Ishikawa (cell line): Measurements from ENCODE around the gene MAGI2.

Experiments
- CEBPB ChIP-seq: IDR thresholded peaks from 2 replicates; pipeline ENCODE4 v1.6.1; 2012
- CREB1 ChIP-seq: IDR thresholded peaks from 2 replicates; pipeline ENCODE4 v1.6.1; 2012; ENCODE audit warnings: low read depth
- EGR1 ChIP-seq: IDR thresholded peaks from 2 replicates; pipeline ENCODE4 v1.6.1; 2012
- EP300 ChIP-seq: IDR thresholded peaks from 2 replicates; pipeline ENCODE4 v1.6.1; 2012; ENCODE audit warnings: borderline replicate concordance
- FOXM1 ChIP-seq: IDR thresholded peaks from 2 replicates; pipeline ENCODE4 v1.6.1; 2012; ENCODE audit warnings: low read depth, borderline replicate concordance
- MAX ChIP-seq: IDR thresholded peaks from 2 replicates; pipeline ENCODE4 v1.6.1; 2012
- NFIC ChIP-seq: IDR thresholded peaks from 2 replicates; pipeline ENCODE4 v1.6.1; 2012
- RAD21 ChIP-seq: IDR thresholded peaks from 2 replicates; pipeline ENCODE4 v1.6.1; 2012; ENCODE audit warnings: low read depth
- REST ChIP-seq: IDR thresholded peaks from 2 replicates; pipeline ENCODE4 v1.6.1; 2012; ENCODE audit warnings: low read depth, mild to moderate bottlenecking
- TAF1 ChIP-seq: IDR thresholded peaks from 2 replicates; pipeline ENCODE4 v1.6.1; 2012; ENCODE audit warnings: low read depth, mild to moderate bottlenecking
- TCF12 ChIP-seq: IDR thresholded peaks from 2 replicates; pipeline ENCODE4 v1.6.1; 2012; ENCODE audit warnings: low read depth
- TEAD4 ChIP-seq: IDR thresholded peaks from 2 replicates; pipeline ENCODE4 v1.6.1; 2012
- USF1 ChIP-seq: IDR thresholded peaks from 2 replicates; pipeline ENCODE4 v1.6.1; 2012
- YY1 ChIP-seq: IDR thresholded peaks from 2 replicates; pipeline ENCODE4 v1.6.1; 2012; ENCODE audit warnings: low read depth
- ZBTB7A ChIP-seq: IDR thresholded peaks from 2 replicates; pipeline ENCODE4 v1.6.1; 2012; ENCODE audit warnings: low read depth

MAGI2 gene

GRCh38 chr7:78760620-78761355 is 692.7 kb downstream of the MAGI2 start:
- TF ChIP-seq MAX (no peak), TEAD4 (no peak), USF1 (no peak), CREB1 (no peak), TAF1 (no peak), CEBPB (no peak), RAD21 (no peak), REST (no peak), EP300 (no peak), ZBTB7A (no peak), NFIC (no peak), YY1 (no peak), EGR1 (no peak), FOXM1 (no peak), TCF12 (no peak)

- TF ChIP-seq USF1 (no peak), EGR1 (no peak), FOXM1 (no peak), REST (no peak), CEBPB (no peak), TEAD4 (no peak)
Measured at GRCh38 chr7:78752554-78752953, 700.9 kb downstream of the MAGI2 start.

- TF ChIP-seq REST = no peak
- no peak for TF ChIP-seq FOXM1
- TF ChIP-seq USF1 = no peak
- TF ChIP-seq NFIC = no peak
- TF ChIP-seq TCF12 = no peak
- no peak for TF ChIP-seq MAX
- TF ChIP-seq TAF1 = no peak
- TF ChIP-seq RAD21 = no peak
- TF ChIP-seq TEAD4 = no peak
- no peak for TF ChIP-seq EP300
- TF ChIP-seq CEBPB = no peak
- no peak for TF ChIP-seq ZBTB7A
- no peak for TF ChIP-seq EGR1
Measured at GRCh38 chr7:78751253-78751652, 702.2 kb downstream of the MAGI2 start.

GRCh38 chr7:78749052-78749746 is 704.3 kb downstream of the MAGI2 start:
- no peak for TF ChIP-seq EP300
- TF ChIP-seq REST = no peak
- TF ChIP-seq TAF1 = no peak
- no peak for TF ChIP-seq TEAD4
- TF ChIP-seq MAX = no peak
- no peak for TF ChIP-seq TCF12
- TF ChIP-seq ZBTB7A = no peak
- no peak for TF ChIP-seq YY1
- no peak for TF ChIP-seq FOXM1
- no peak for TF ChIP-seq CEBPB
- no peak for TF ChIP-seq NFIC
- TF ChIP-seq CREB1 = no peak
